Cerebellar nuclear complex (tissue), 1 donor: ENCODE measurements around the gene TNFRSF1B.
"Not testable (repeated sequence)": the region's sequence is repeated elsewhere in the genome, so short reads cannot be mapped to it uniquely, and the experiment has no call there.

Experiments used
- DNase-seq, 2 experiments: peaks; one replicate each; lab custom pipeline; 2025; lab: John Stamatoyannopoulos, UW

TNFRSF1B gene

GRCh38 chr1:12219800-12220199 lies 53.0 kb downstream of the TNFRSF1B start:
- no peak for DNase-seq

DNA sequence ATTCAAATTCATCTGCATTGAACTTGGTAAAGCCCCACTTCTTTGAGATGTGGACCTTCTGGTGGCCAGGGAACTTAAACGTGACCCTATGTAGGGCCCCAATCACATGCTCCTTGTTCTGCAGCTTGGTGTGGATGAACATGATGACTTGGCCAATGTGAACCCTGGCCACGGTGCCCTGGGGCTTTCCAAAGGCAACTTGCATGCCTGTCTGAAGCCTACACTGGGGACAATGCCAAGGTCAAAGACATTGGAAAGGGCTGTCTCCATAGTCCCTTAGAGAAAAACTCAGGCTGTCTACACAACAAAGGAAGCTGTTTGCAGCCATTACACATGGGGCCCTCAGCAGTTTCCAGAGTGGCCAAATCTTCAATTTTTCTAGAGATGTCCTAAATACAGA lies 54.1 kb downstream of the TNFRSF1B start:
- no peak for DNase-seq

GRCh38 chr1:12222700-12223099 lies 55.9 kb downstream of the TNFRSF1B start:
- DNase-seq = not testable (repeated sequence)

GRCh38 chr1:12224092-12224491 lies 57.3 kb downstream of the TNFRSF1B start:
- not testable (repeated sequence) for DNase-seq

DNA sequence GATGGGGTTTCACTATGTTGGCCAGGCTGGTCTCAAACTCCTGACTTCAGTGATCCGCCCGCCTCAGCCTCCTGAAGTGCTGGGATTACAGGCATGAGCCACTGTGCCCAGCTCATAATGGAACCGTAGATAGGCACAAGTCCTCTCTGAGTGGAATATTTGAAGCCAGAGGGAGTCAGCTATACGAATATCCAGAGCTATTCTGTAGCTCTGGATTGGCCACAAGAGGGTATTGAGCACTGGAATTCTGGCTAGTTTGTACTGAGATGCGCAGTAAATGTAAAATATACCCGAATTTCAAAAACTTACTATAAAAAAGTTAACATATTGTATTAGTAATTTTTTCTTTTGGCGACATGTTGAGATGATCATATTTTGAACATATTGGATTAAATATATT lies 62.2 kb downstream of the TNFRSF1B start:
- DNase-seq = no peak

DNA sequence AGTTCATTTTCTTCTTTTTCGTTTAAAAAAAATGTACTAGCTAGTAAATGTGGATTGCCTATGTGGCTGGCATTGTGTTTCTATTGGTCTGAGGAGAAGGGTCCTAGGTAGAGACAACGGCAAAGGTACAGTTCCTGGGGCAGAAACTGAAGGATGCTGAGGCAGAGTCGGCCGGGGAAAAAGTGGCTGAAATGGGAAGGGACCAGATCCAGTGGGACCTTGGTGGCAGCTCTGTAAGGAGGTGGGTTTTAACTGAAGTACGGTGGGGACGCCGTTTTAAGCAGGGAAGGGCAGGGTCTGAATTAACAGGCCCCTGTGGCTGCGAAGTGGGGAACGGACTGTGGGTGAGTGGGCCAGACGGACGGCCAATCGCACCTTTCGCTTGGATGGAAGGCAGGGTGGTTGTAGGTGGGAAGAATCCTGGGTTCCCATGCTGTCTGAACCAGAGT lies 62.6 kb downstream of the TNFRSF1B start:
- DNase-seq = no peak

DNA sequence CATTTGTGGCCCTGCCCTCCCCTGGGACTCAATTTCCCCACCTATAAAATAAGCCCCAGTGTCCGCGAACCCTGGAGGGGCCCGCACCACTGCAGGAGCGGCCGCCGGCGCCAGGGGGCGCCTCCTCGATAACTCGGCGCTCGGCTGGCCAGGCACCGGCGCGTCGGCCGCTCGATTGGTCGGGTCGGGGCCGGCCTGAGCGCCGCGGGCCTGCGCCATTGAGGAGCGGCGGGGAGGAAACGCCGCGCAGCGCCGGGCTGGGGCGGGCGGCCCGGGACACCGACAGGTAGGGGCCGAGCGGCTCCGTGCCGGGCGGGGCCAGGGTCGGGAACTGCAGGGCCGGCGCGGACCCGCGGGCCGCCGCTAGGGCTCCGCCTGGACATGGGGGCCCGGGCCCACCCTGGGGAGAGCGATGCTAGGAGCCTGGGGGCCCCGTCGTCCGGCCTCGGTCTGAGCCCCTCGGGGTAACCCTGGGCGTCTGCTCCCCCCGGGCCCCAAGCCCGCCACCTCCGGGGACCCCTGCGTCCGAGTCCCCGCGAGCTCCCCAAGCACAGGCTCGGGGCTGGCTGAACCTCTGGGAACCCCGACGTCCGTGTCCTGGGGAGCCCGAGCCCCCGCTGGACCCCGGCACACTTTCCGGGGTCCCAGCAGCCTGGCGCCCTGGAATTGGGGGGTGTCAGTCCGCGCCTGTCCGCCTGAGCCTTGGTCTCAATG lies 63.2 kb downstream of the TNFRSF1B start, which contains the start of gene VPS13D:
VPS13D (plus strand) TSS at position 196 of the 714 bp plus-strand sequence. CDS start 4,237 bp downstream, outside the sequence.
- no peak for DNase-seq

DNA sequence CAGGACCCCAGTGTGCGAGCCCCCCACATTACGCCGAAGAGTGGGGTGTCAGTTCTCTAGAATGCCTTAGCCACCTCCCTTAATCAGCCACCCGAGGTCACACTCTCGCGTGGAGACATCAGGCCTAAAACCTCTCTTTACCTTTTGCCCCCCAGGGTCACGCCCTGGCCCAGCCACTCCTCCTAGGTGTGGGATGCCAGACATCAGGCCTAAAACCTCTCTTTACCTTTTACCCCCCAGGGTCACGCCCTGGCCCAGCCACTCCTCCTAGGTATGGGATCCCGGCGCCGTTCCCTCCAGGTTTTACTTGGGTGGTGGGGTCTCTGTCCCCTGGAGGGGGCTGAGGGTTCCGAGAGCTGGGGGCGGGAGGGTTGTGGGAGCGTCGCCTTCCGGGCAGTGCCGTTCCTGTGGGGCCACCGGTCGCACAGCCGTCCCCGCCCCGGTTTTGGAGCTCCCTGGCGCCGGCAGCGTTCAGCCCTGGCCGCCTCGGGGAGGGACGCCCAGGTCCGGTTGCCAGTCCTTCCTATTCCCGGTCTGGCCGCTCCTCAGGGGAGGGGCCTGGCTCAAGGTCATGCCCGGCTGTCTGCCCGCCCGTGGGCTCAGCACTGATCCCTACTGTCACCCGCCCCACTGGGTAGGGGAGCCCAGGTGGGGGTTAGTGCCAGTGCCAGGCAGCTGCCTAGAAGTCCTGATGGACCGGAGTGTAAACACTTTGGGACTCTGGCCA lies 63.9 kb downstream of the TNFRSF1B start:
- no peak for DNase-seq

DNA sequence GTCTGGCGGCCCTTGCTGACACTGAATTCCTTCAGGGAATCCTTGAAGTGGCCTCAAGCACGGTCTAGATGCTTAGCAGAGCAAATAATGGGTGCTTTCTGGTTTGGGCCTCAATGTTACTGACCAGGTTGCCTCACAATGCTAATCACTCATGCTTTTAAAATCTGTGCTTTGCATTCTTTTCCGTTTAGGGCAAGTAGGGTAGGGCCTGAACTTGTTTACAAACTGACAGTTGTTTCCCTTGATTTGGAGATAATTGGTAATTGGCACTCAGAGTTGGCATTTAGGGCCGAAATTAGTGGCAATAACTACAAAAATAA lies 64.4 kb downstream of the TNFRSF1B start:
- DNase-seq = no peak

DNA sequence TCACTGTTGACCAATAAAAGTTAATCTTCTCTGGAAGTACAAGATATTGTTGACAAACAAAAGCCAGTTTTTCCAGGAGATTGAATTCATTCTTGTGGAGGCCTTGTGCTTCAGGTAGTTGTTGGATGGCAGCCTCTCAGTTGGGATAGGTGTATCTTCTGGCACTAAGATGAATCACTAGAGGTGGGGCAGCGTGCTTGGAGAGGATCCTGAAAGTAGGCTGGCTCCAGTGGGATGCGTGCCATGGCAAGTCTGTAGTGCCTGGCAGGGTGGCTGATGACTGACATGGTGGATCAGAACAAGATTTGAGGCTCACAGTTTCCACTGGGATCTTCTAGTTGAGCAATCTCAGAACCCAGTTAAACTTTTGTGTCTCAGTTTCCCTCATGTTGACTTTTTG lies 65.4 kb downstream of the TNFRSF1B start:
- no peak for DNase-seq

DNA sequence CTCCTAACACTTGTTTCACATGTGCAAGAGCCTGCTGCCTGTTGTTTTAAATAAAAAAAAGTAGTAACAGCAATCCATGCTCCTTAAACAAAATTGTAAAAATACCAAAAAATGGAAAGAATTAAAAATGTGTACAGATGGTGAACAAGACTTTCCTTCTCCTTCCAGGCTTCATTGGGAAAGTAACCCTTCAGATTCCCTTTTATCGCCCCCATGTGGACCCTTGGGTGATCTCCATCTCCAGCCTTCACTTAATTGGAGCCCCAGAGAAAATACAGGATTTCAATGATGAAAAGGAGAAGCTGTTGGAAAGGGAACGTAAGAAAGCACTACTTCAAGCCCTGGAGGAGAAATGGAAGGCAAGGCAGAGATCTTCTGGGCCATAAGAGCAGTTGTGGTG lies 77.3 kb downstream of the TNFRSF1B start:
- no peak for DNase-seq

- no peak for DNase-seq
Observed at GRCh38 chr1:12244585-12244984, 77.8 kb downstream of the TNFRSF1B start.

- no peak for DNase-seq
Observed at GRCh38 chr1:12245116-12245515, 78.3 kb downstream of the TNFRSF1B start.

DNA sequence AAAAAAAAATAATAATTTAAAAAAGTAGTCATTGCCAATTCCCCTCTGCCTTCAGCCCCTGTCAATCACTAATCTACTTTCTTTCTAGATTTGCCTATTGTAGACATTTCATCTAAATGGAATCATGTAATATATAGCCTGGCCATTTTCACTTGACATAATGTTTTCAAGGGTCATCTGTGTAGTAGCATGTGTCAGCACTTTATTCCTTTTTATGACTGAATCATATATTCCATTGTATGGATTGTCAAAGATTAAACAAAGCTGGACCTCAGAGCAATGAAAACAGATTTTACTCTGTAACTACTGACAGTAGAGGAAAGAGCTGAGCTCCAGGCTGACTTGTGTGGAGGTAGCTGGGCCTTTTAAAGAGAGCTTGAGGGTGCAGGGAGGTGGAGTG lies 78.9 kb downstream of the TNFRSF1B start:
- no peak for DNase-seq

GRCh38 chr1:12246584-12246983 lies 79.8 kb downstream of the TNFRSF1B start:
- DNase-seq = no peak

GRCh38 chr1:12249181-12249580 lies 82.4 kb downstream of the TNFRSF1B start:
- no peak for DNase-seq

GRCh38 chr1:12249748-12250147 lies 83.0 kb downstream of the TNFRSF1B start:
- DNase-seq = no peak

DNA sequence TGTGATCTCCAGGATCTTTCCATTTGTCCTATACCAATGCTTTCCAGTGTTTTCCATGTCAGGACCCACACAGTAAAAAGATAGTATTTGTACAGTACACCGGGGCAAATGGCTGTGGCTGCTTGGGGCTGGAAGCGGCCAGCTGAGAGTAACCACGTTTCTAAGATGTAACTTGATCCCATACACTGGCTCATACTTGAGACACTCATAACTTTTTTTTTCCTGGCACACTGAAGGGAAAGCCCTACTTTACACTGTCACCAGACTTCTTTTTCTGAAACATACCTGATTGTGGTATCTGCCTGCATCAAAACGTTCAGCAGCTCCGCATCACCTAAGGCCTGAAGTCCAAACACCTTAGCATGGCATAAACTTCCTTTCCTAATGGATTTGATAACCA lies 84.7 kb downstream of the TNFRSF1B start:
- DNase-seq = no peak

DNA sequence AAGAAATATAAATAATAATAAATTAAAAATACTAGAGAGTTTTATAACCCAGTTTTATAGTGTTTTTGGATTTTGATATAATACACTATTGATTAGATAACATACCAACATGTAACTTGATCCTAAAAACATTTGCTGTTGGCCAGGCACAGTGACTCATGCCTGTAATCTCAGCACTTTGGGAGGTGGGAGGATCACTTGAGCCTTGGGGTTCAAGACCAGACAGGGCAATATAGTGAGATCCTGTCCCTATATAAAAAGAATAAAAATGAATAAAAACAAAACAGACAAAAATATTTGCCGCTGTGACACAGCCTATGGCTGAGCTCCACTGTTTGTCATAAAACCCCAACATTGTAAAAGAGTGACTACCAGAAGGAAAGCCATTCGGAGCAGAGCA lies 89.1 kb downstream of the TNFRSF1B start:
- no peak for DNase-seq

DNA sequence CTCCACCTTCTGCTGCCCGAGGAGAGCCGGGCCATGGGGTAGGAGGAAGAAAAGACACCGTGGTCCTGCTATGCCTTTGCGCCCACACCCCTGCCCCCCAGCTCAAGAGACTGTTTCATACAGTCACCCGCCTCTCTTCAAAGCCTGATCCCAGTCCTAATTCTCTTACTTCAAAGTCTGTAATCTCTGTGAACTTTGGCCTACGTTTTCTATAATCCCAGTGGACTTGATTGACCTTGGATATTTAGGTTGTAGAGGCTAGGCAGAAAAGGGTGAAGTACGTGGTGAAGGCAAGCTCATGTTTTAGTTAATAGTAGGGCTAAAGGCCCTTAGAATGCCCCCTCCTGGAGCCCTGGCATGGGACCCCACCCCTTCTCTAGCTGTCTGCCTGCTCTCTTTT lies 91.5 kb downstream of the TNFRSF1B start:
- no peak for DNase-seq
